WI38 (cell line): Measurements from ENCODE around the gene OR4D2.

Source experiments
- H3K4me3 ChIP-seq: 2 replicates; pipeline ENCODE4 v1.5.1; 2011; ENCODE audit warnings: low read depth, mild to moderate bottlenecking, control low read depth, low read length
- TF ChIP-seq, protein P1 (sequence below): IDR thresholded peaks from 2 replicates; pipeline ENCODE4 v1.5.1; 2012; ENCODE audit warnings: low read depth, mild to moderate bottlenecking, control low read depth, low read length

The OR4D2 gene

DNA sequence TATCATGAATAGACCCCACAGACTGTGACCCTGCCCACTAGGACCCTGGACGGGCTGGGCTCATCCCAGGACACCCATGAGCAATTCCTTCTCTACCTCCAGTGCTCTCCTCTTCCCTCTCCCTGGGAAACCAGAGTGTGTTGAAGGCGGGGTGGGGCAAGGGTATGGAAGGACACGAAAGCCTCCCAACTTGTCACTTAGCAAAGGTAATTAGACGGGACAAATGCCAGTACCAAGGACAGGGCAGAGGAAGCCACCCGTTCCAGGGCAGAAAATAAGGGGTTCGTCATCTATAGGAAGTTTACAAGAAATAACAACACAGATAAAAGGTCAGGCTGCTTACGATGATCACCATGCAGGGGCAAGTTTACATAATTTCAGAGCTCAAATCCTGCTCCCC is 20.9 kb downstream of the OR4D2 start:
- TF ChIP-seq, protein P1, sequence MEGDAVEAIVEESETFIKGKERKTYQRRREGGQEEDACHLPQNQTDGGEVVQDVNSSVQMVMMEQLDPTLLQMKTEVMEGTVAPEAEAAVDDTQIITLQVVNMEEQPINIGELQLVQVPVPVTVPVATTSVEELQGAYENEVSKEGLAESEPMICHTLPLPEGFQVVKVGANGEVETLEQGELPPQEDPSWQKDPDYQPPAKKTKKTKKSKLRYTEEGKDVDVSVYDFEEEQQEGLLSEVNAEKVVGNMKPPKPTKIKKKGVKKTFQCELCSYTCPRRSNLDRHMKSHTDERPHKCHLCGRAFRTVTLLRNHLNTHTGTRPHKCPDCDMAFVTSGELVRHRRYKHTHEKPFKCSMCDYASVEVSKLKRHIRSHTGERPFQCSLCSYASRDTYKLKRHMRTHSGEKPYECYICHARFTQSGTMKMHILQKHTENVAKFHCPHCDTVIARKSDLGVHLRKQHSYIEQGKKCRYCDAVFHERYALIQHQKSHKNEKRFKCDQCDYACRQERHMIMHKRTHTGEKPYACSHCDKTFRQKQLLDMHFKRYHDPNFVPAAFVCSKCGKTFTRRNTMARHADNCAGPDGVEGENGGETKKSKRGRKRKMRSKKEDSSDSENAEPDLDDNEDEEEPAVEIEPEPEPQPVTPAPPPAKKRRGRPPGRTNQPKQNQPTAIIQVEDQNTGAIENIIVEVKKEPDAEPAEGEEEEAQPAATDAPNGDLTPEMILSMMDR, result no peak
- H3K4me3 ChIP-seq, result no peak overlapping the region

DNA sequence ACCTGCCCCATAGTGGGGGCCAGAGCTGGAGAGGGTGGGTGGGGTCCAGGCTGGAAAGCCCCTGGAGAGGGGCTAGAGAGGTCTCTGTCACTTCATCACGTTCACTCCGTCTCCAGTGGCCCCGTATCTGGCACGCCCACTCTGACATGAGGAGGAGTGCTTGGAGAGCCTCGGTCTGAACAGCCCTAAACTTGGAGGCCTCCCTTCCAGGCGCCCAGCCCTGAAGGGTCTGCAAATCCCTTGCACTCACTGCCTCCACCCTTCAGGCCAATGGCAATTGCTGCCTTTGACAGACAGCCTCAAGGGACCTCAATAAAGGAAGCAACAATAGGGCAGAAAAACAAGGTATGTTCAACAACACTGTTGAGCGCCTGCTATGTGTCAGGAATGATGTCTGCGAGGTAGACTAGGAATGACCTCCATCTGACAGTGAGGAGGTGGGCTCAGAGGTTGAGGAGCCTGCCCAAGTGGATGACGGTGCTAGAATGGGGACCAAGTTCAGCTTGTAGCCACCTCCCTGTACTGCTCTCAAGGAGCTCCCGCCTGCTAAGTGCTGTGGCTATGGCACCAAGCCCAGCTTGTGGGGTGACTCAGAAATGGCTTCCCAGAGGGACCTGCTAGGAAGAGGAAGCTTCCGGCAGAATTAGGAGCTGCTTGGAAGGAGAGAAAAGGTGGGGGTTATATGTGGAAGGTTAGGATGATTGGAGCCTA is 22.8 kb downstream of the OR4D2 start:
- TF ChIP-seq, protein P1, result no peak
- H3K4me3 ChIP-seq, result no peak overlapping the region

DNA sequence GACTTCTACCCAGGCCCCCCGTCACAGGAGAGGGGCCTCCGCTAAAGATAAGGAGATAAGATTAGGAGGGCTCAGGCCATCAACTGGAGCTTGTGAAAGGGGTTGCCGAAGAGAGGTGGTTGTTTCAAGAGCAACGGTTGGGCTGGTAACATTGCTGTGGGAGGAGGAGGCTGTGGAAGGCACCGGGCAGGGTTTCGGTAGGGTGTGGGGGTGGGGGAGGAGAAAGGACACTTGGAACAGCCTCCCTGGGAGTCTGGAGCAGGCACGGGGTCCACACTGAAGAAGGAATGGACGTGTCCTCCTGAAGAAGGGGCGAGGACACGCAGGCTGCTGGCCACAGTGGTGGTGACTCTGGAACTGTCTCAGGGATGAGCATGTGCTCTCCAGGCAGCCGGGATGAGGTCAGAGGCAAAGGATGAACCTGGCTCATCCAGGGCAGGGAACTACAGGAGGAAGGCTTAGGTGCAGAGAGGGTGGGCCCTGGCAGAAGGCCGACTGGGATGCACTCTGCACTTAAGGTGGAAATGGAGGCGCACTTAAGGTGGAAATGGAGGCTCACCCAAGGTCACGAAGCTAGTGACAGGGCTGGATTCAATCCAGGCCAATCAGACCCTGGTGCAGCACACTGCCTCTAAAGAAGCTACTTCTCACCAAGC is 24.6 kb downstream of the OR4D2 start:
- H3K4me3 ChIP-seq, result no peak overlapping the region
- TF ChIP-seq, protein P1, result no peak

DNA sequence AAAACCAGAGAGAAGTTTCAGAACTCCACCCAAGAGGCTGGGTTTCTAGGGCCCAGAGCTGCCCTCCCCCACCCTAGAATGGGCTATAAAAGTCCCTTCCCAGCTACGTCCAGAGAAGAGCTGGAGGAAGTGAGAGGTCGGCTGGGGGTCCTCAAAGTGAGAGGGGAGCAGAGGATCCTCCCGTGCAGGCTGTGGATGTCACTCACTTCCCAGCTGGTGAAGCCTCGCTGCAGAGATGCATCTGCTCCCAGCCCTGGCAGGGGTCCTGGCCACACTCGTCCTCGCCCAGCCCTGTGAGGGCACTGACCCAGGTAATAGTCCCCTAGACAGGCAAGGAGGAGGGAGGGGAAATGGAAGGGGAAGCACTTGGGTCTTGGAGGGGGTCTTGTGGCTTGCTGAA is 25.8 kb downstream of the OR4D2 start, which contains the start of gene EPX:
Gene EPX, plus strand, starts transcription at position 115 of the 400 bp plus-strand sequence. Its CDS starts 121 bp downstream, at position 236.
- TF ChIP-seq, protein P1, result no peak

DNA sequence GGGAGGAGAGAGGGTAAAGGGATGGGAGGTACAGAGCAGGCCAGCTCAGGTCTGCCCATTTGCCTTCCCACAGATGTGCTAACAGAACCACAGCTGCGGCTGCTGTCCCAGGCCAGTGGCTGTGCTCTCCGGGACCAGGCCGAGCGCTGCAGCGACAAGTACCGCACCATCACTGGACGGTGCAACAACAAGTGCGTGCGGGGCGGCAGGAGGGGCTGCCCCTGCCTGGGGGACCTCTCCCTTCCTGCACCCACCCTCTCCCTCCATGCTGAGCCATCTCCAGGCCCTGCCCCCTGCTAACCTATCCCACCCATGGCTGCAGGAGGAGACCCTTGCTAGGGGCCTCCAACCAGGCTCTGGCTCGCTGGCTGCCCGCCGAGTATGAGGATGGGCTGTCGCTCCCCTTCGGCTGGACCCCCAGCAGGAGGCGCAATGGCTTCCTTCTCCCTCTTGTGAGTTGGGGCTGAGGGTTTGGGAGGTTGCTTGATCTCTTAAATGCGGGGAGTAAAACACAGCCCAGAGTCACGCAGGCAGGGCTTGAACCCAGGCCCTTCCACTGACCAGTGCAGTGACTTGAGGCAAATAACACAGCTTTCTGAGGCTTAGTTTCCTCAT is 27.0 kb downstream of the OR4D2 start:
- TF ChIP-seq, protein P1, result no peak
- H3K4me3 ChIP-seq, result no peak overlapping the region

More for the DNA sequence above, 25.8 kb downstream of the OR4D2 start, which contains the start of gene EPX:
- no peak within 1 kb of the TSS for H3K4me3 ChIP-seq

DNA sequence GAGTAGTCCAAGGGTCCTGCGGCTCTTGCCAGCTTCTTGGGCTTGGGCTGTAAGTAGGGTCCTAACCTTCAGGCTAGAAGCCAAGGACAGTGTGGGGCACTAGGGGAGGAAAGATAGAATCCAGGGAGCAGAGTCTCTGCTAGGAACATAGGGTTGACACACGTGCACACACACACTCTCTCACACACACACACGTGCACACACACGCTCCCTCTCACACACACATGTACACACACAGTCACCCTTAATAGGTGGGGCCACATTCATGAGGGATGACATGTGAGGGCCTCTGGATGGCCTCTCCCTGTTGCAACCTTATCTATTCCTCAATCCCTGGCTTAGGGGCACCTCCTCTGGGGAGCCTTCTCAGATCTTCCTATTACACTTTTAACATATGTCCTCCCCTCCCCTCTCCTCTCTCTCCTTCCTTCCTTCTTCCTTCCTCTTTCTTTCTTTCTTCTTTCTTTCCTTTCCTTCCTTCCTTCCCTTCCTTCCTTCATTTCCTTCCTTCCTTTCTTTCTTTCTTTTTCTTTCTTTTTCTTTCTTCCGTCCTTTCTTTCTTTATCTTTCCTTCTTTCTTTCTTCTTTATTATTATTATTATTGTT is 28.8 kb downstream of the OR4D2 start:
- TF ChIP-seq, protein P1, result no peak
- no peak overlapping the region for H3K4me3 ChIP-seq

DNA sequence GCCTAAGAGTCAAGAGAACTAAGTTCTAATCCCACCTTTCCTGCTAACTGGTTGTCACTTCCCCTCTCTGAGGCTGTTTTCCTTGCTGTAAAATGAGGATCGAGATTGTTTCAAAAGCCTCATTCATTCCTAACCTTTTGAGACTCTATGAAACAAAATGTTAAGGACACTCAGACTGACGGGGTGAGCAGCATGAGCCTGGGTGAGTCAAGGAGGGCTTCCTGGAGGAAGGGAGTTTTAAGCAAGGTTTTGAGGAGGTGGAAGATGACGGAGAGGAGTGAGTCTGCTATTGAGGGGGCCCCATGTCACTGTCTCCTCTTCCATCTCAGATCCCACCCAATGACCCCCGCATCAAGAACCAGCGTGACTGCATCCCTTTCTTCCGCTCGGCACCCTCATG is 29.8 kb downstream of the OR4D2 start:
- TF ChIP-seq, protein P1, result no peak
- no peak overlapping the region for H3K4me3 ChIP-seq
